LNCaP clone FGC (cell line): ENCODE data around the gene ARL6IP1.
A peak's percentile ranks its signal among the peaks of the same experiment; 100 is the strongest.
"Not testable (repeated sequence)": the region's sequence is repeated elsewhere in the genome, so short reads cannot be mapped to it uniquely, and the experiment has no call there.

Experiments
- DNase-seq: peaks from one replicate; pipeline ENCODE4 v3.0.0-alpha.2; 2011; ENCODE audit warnings: low read depth
- H3K4me3 ChIP-seq: 2 replicates; pipeline ENCODE4 v1.5.1; 2011; ENCODE audit warnings: mild to moderate bottlenecking, low read depth, low read length, control low read depth
- CTCF ChIP-seq: IDR thresholded peaks from 2 replicates; pipeline ENCODE4 v1.5.1; 2012; ENCODE audit warnings: mild to moderate bottlenecking; ENCODE audit not compliant: control insufficient read depth, insufficient read depth; ENCODE audit errors: extremely low read depth

Gene ARL6IP1

GRCh38 chr16:18776334-18776733, 25.0 kb downstream of the ARL6IP1 start:
- DNase-seq = not testable (repeated sequence)

GRCh38 chr16:18774651-18775050, 26.7 kb downstream of the ARL6IP1 start:
- DNase-seq, H3K4me3 ChIP-seq: not testable (repeated sequence)

More at GRCh38 chr16:18776334-18776733, 25.0 kb downstream of the ARL6IP1 start:
- not testable (repeated sequence) for H3K4me3 ChIP-seq

- not testable (repeated sequence) for H3K4me3 ChIP-seq, DNase-seq
Observed at GRCh38 chr16:18772171-18772570, 29.2 kb downstream of the ARL6IP1 start.

DNA sequence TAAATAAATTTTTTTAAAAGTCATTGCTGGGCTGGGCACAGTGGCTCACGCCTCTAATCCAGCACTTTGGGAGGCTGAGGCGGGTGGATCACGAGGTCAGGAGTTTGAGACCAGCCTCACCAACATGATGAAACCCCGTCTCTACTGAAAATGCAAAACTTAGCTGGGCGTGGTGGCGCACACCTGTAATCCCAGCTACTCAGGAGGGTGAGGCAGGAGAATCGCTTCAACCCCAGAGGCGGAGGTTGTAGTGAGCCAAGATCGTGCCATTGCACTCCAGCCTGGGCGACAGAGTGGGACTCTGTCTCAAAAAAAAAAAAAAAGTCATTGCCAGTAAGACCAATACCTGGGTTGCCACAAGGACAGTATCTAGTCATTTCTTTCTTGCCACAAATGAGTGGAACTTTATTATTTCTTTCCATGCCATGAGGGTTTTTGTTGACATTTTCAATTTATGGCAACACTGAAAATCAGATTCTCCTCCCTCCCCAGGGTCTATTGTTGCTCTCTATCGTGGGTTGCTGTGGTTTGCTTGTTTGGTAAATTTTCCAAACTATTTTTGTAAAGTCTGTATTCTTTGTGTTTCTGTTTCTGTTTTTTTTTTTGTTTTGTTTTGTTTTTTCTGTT, 30.9 kb downstream of the ARL6IP1 start:
- DNase-seq = not testable (repeated sequence)

GRCh38 chr16:18767217-18767616, 34.1 kb downstream of the ARL6IP1 start:
- DNase-seq = not testable (repeated sequence)

More for the DNA sequence above, 30.9 kb downstream of the ARL6IP1 start:
- H3K4me3 ChIP-seq = not testable (repeated sequence)

DNA sequence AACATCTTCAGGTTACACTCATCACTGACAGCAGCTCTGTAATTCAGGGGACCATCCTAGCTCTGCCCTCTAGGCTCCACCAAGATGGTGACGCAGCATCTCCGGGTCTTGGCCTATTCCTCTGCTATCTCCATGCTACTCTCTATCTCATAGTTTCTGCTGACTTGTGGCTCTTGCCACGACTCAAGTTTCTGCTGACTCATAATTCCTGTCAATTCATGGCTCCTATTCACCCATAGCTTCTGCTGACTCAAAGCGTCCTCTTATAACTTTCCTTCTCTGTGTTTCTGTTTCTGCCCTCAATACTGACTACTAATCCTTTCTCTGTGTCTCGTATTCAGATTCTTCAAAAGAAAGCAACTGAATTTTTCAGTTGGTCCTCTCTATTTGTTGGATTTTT, 38.6 kb downstream of the ARL6IP1 start:
- not testable (repeated sequence) for H3K4me3 ChIP-seq, DNase-seq

More at GRCh38 chr16:18767217-18767616, 34.1 kb downstream of the ARL6IP1 start:
- not testable (repeated sequence) for H3K4me3 ChIP-seq

DNA sequence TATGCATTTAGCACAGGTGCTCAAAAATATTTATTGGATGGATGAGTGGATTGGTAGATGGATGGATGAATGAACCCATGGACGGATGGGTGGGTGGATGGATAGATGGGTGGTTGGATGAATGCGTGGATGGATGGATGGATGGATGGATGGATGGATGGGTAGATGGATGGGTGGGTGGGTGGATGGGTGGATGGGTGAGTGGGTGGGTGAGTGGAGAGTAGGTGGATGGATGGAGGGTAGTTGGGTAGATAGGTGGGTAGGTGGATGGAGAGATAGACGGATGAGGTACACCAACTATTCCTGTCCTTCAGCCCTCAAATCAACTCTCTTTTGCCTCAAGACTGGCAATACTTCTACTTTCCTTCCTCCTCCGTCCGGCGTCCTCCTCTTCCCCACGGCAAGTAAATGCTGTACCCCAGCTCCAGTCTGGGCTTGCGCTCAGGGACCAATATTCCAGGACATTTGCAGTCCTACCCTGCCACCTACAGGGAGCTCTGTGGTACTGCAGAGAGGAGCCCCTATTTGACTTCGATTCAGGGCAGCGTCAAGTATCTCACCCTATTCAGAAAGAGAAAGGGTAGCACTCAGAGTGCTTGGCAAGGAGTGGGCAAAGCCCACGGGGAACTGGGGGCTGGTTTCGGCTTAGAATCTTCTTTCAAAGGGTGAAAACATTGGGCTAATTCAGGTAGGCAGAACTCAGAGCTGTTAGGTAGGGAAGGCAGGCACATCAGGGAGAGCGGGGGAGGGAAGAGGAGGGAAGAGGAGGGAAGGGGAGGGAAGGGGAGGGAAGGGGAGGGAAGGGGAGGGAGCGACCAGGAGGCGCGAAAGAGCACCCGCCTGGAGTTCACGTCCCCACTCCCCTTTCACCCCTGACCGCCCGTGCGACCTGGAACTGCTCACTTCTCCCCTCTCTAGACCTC, 41.5 kb downstream of the ARL6IP1 start:
- TF ChIP-seq CTCF = peak; percentile 53
- DNase-seq = not testable (repeated sequence)

DNA sequence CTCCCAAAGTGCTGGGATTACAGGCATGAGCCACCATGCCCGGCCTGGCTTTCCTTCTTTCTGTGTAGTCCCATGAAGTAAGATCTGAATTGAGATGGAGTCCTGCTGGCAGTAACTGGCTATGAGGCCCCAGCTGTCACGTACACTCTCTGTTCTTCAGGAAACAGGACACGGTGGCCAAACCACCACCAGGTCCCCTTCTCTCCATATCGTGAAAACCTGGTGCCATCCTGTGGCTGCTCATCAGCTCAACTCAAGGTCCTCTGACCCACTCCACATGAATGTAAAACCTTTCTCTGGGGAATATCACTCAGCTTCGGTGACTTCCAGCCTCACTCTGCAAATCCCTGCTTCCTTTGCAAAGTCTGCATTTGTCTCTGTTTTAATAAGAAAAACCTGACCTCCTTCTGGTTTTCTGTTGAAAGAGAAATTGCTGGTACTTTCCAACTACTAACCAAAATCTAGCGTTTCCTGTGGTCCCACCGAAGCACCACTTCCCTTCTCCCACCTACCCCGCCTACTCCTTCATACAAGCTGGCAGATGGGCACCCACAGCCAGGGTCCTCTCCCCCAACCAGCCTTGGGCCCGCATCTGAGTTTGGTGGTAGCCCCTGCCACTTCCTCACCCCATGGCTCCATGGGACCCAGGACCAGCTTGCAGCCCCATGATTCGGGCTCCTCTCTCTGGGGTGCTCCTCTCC, 43.2 kb downstream of the ARL6IP1 start:
- not testable (repeated sequence) for DNase-seq, H3K4me3 ChIP-seq

More for the DNA sequence above, 41.5 kb downstream of the ARL6IP1 start:
- H3K4me3 ChIP-seq = not testable (repeated sequence)

DNA sequence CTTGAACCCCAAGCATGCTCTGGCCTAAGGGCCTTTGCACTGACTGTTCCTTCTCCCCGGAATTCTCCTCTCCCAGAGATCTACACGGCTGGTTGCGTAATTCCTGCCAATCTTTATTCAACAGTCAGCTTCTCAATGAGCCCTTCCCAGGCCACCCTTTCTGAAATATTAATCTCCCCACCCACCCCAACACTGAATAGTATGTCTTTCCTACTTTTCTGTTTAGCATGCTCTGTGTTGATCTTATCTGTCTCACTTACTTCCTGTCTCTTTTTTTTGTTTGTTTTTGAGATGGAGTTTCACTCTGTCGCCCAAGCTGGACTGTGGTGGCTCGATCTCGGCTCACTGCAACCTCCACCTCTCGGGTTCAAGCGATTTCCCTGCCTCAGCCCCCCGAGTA, 44.7 kb downstream of the ARL6IP1 start:
- not testable (repeated sequence) for H3K4me3 ChIP-seq, DNase-seq

DNA sequence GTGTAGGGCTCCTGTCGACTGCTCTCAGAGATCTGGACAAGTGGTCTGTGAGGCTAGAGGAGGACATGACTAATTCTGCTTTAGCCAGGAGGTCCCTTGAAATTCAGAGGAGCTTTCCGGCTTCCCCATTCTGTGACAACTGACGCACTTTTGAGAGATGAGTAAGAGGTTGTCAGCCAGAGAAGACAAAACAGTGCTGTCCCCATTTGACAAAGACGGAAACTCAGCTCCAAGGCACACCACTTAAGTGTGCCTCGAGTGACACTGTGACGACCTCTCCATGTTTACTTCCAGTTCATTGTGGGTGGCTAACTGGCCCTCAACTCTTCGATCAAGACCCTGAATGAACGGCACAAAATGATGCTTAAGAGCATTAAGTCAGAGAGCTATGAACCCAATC, 58.5 kb downstream of the ARL6IP1 start:
- not testable (repeated sequence) for H3K4me3 ChIP-seq, DNase-seq
